Type B pancreatic cell (in vitro differentiated cells): ENCODE results near the gene TECPR2. TPM values are rescaled to one million over a fixed set of nuclear protein-coding genes. Genes with fewer than 3 reads are reported as not detected.

Experiments
- DNase-seq: peaks from one replicate; pipeline ENCODE4 v3.0.0; 2021; ENCODE audit warnings: mixed read lengths; ENCODE audit not compliant: unreplicated experiment; ENCODE audit errors: extremely low spot score
- H3K27ac Mint-ChIP-seq: 2 replicates; pipeline ENCODE4 v1.8.0; 2021; ENCODE audit warnings: mild to moderate bottlenecking, mixed read lengths
- H3K27me3 Mint-ChIP-seq: 2 replicates; pipeline ENCODE4 v1.8.0; 2021; ENCODE audit warnings: mixed read lengths
- H3K36me3 Mint-ChIP-seq: 2 replicates; pipeline ENCODE4 v1.8.0; 2021; ENCODE audit warnings: mixed read lengths
- H3K4me1 Mint-ChIP-seq: one replicate; pipeline ENCODE4 v1.8.0; 2021; ENCODE audit warnings: mixed read lengths; ENCODE audit not compliant: unreplicated experiment
- H3K4me3 Mint-ChIP-seq: 2 replicates; pipeline ENCODE4 v1.8.0; 2021; ENCODE audit warnings: mild to moderate bottlenecking, mixed read lengths
- H3K9me3 Mint-ChIP-seq: 2 replicates; pipeline ENCODE4 v1.8.0; 2021; ENCODE audit warnings: mixed read lengths
- CTCF ChIP-seq: fragments of 200-600 bp; sonication (generic); conservative IDR thresholded peaks from 2 replicates; pipeline ENCODE4 v1.5.0; 2021; ENCODE audit warnings: antibody characterized with exemption, mild to moderate bottlenecking
- total RNA-seq: library from RNA; stranded (reverse); gene quantifications from 2 replicates; pipeline ENCODE4 v1.2.1, GENCODE V29; 2021; ENCODE audit warnings: low replicate concordance

TECPR2 gene
- total RNA-seq, 1 donor from 2014 or later = 25.5 TPM

GRCh38 chr14:102499401-102500157, 136.8 kb downstream of the TECPR2 start:
- Mint-ChIP-seq H3K27me3 (no peaks in the 10 kb centered on the region), H3K27ac (no peak overlapping the region), H3K36me3 (no peaks in the 10 kb centered on the region), H3K4me3 (no peak overlapping the region), H3K4me1 (no peaks in the 10 kb centered on the region), H3K9me3 (no peaks in the 10 kb centered on the region)
- no peak for TF ChIP-seq CTCF
- no peak for DNase-seq

- no peak overlapping the region for H3K27ac Mint-ChIP-seq
- no peak overlapping the region for H3K4me3 Mint-ChIP-seq
- no peaks in the 10 kb centered on the region for H3K4me1 Mint-ChIP-seq
- no peak for DNase-seq
- no peaks in the 10 kb centered on the region for H3K9me3 Mint-ChIP-seq
- H3K36me3 Mint-ChIP-seq = no peaks in the 10 kb centered on the region
- TF ChIP-seq CTCF = no peak
- H3K27me3 Mint-ChIP-seq = no peaks in the 10 kb centered on the region
These were observed 137.5 kb downstream of the TECPR2 start for GRCh38 chr14:102500158-102500662.

- DNase-seq = no peak
- H3K4me3 Mint-ChIP-seq = no peak overlapping the region
- H3K4me1 Mint-ChIP-seq = no peaks in the 10 kb centered on the region
- TF ChIP-seq CTCF = no peak
- H3K36me3 Mint-ChIP-seq = no peaks in the 10 kb centered on the region
- no peaks in the 10 kb centered on the region for H3K9me3 Mint-ChIP-seq
- H3K27ac Mint-ChIP-seq = no peak overlapping the region
- H3K27me3 Mint-ChIP-seq = no peaks in the 10 kb centered on the region
These were observed 138.0 kb downstream of the TECPR2 start for GRCh38 chr14:102500713-102501112.

- Mint-ChIP-seq H3K36me3 (no peaks in the 10 kb centered on the region), H3K27ac (no peak overlapping the region), H3K9me3 (no peaks in the 10 kb centered on the region), H3K27me3 (no peaks in the 10 kb centered on the region), H3K4me1 (no peaks in the 10 kb centered on the region), H3K4me3 (no peak overlapping the region)
- peak; percentile 38 for TF ChIP-seq CTCF
- DNase-seq = no peak
These were observed 139.1 kb downstream of the TECPR2 start for GRCh38 chr14:102501751-102502315.

GRCh38 chr14:102502571-102502970, 139.8 kb downstream of the TECPR2 start:
- Mint-ChIP-seq H3K36me3 (no peaks in the 10 kb centered on the region), H3K4me3 (no peak overlapping the region), H3K9me3 (no peaks in the 10 kb centered on the region), H3K27me3 (no peaks in the 10 kb centered on the region), H3K27ac (no peak overlapping the region), H3K4me1 (no peaks in the 10 kb centered on the region)
- TF ChIP-seq CTCF = no peak
- DNase-seq = no peak
